ENCODE results near the gene SYNDIG1L. TPM values are rescaled to one million over a fixed set of nuclear protein-coding genes. Genes with fewer than 3 reads are reported as not detected.

The SYNDIG1L gene
- total RNA-seq, 1 experiment from 2014 or later = 0.33 TPM

- Histone ChIP-seq H3K14ac (ENCODE audit: insufficient read depth, low read length) (no peak overlapping the region), H4K8ac (replicated peaks; ENCODE audit: insufficient read length, low read depth, low read length) (no peak overlapping the region), H4K91ac (ENCODE audit: insufficient read length, low read depth, low read length) (no peak overlapping the region), H3K4me1 (ENCODE audit: insufficient read depth, low read length) (no peaks in the 10 kb centered on the region), H2BK120ac (ENCODE audit: low read depth, low read length, poor library complexity, severe bottlenecking) (no peak overlapping the region), H3K79me1 (ENCODE audit: insufficient read depth, low read depth, low read length, poor library complexity, severe bottlenecking) (no peaks in the 10 kb centered on the region), H2BK12ac (ENCODE audit: insufficient read length, low read depth, low read length) (no peak overlapping the region), H2AK5ac (ENCODE audit: insufficient read length, low read length) (no peak overlapping the region), H3K27ac (ENCODE audit: insufficient read length, low read depth, low read length) (no peak overlapping the region), H3K23me2 (ENCODE audit: insufficient read length, low read depth, low read length, poor library complexity, severe bottlenecking) (no peaks in the 10 kb centered on the region), H2BK20ac (ENCODE audit: low read depth, low read length, poor library complexity, severe bottlenecking) (no peak overlapping the region), H3K4ac (ENCODE audit: low read depth, low read length) (no peak overlapping the region), H3K79me2 (ENCODE audit: insufficient read depth, low read length) (no peaks in the 10 kb centered on the region), H4K20me1 (ENCODE audit: control insufficient read depth, insufficient read depth, insufficient read length) (no peaks in the 10 kb centered on the region), H3K9me3 (ENCODE audit: control insufficient read depth, low read depth, low read length) (no peaks in the 10 kb centered on the region), H3K18ac (ENCODE audit: insufficient read length, low read depth, low read length) (no peak overlapping the region), H2AFZ (ENCODE audit: low read length) (no peak overlapping the region), H3K9ac (ENCODE audit: extremely low read depth, insufficient read length, low read length) (no peak overlapping the region), H3T11ph (ENCODE audit: low read length) (no peak overlapping the region), H3K56ac (ENCODE audit: insufficient read length, low read depth, low read length) (no peak overlapping the region), H3K4me2 (ENCODE audit: insufficient read depth, insufficient read length, low read length) (no peak overlapping the region), H2BK5ac (ENCODE audit: insufficient read length, low read length) (no peak overlapping the region), H3K23ac (ENCODE audit: insufficient read length, low read depth, low read length) (no peak overlapping the region), H3K27me3 (ENCODE audit: insufficient read depth, low read length) (no peaks in the 10 kb centered on the region), H4K5ac (ENCODE audit: insufficient read length, low read depth, low read length) (no peak overlapping the region), H2BK15ac (ENCODE audit: low read depth, low read length) (no peak overlapping the region)
- WGBS (ENCODE audit: extremely low coverage, insufficient read length, low lambda C conversion rate) = no CpG with 5 or more reads among the region's 2 CpGs
- Mint-ChIP-seq H3K27me3 (ENCODE audit: low read depth) (no peaks in the 10 kb centered on the region), H3K4me1 (peaks cover 10 to 27% of the 10 kb centered on the region in 2 experiments), H3K36me3 (ENCODE audit: insufficient read depth in 1 of 3, low read depth in 3 of 3) (peaks cover 3 to 28% (median 28%) of the 10 kb centered on the region in 3 experiments; a peak in 6 of 7 replicates), H3K27ac (no peak overlapping the region), H3K4me3 (no peak overlapping the region), H3K9me3 (no peaks in the 10 kb centered on the region)
- no peak for DNase-seq
- no peak for TF ChIP-seq CTCF (conservative IDR thresholded peaks at IDR 0.05)
Measured at GRCh38 chr14:74472601-74473000, 46.6 kb upstream of the SYNDIG1L start.
